ENCODE data around the gene CDH11. TPM values are rescaled to one million over a fixed set of nuclear protein-coding genes. Genes with fewer than 3 reads are reported as not detected.

Gene CDH11
- total RNA-seq, 1 donor from 2014 or later = 94.1 TPM

- H3K27ac ChIP-seq = no peak overlapping the region
- TF ChIP-seq CTCF (IDR thresholded peaks at IDR 0.05) = no peak
- DNase-seq = no peak
Measured at GRCh38 chr16:64952177-64952576, 169.7 kb downstream of the CDH11 start.

GRCh38 chr16:64951193-64951592 lies 170.7 kb downstream of the CDH11 start:
- no peaks in the 10 kb centered on the region for H3K4me1 ChIP-seq
- DNase-seq = no peak
- no peak overlapping the region for H3K27ac ChIP-seq
- H3K4me3 ChIP-seq = no peak overlapping the region
- ATAC-seq = no peak
- TF ChIP-seq CTCF (IDR thresholded peaks at IDR 0.05) = no peak
- intact Hi-C loops (cut with DNase I) = no loop called here
- peaks cover 5% of the 10 kb centered on the region for H3K36me3 ChIP-seq
- H3K9me3 ChIP-seq = no peaks in the 10 kb centered on the region
- no peaks in the 10 kb centered on the region for H3K27me3 ChIP-seq (ENCODE audit: low read depth)

More at GRCh38 chr16:64952177-64952576, 169.7 kb downstream of the CDH11 start:
- no peak for ATAC-seq
- Histone ChIP-seq H3K27me3 (ENCODE audit: low read depth) (no peaks in the 10 kb centered on the region), H3K4me1 (no peaks in the 10 kb centered on the region), H3K9me3 (no peaks in the 10 kb centered on the region), H3K36me3 (peaks cover 5% of the 10 kb centered on the region), H3K4me3 (no peak overlapping the region)
- intact Hi-C loops (cut with DNase I) = no loop called here

- H3K27me3 ChIP-seq (ENCODE audit: low read depth) = no peaks in the 10 kb centered on the region
- intact Hi-C loops (cut with DNase I) = no loop called here
- no peak overlapping the region for H3K27ac ChIP-seq
- H3K4me1 ChIP-seq = no peaks in the 10 kb centered on the region
- DNase-seq (peak; percentile 42), ATAC-seq (no peak)
- no peak for TF ChIP-seq CTCF (IDR thresholded peaks at IDR 0.05)
- no peak overlapping the region for H3K4me3 ChIP-seq
- no peaks in the 10 kb centered on the region for H3K9me3 ChIP-seq
- peaks cover 5% of the 10 kb centered on the region for H3K36me3 ChIP-seq
Measured at GRCh38 chr16:64950731-64951130, 171.1 kb downstream of the CDH11 start.

GRCh38 chr16:64950262-64950661 lies 171.6 kb downstream of the CDH11 start:
- ATAC-seq = no peak

GRCh38 chr16:64948056-64948455 lies 173.8 kb downstream of the CDH11 start:
- Histone ChIP-seq H3K4me3 (no peak overlapping the region), H3K9me3 (no peaks in the 10 kb centered on the region), H3K27me3 (ENCODE audit: low read depth) (no peaks in the 10 kb centered on the region), H3K27ac (no peak overlapping the region), H3K4me1 (no peaks in the 10 kb centered on the region), H3K36me3 (peaks cover 5% of the 10 kb centered on the region)
- ATAC-seq = no peak
- TF ChIP-seq CTCF (IDR thresholded peaks at IDR 0.05) = no peak
- intact Hi-C loops (cut with DNase I) = no loop called here
- DNase-seq = no peak

More at GRCh38 chr16:64950262-64950661, 171.6 kb downstream of the CDH11 start:
- Histone ChIP-seq H3K36me3 (peaks cover 5% of the 10 kb centered on the region), H3K4me3 (no peak overlapping the region), H3K27ac (no peak overlapping the region), H3K9me3 (no peaks in the 10 kb centered on the region), H3K4me1 (no peaks in the 10 kb centered on the region), H3K27me3 (ENCODE audit: low read depth) (no peaks in the 10 kb centered on the region)
- intact Hi-C loops (cut with DNase I) = no loop called here
- no peak for TF ChIP-seq CTCF (IDR thresholded peaks at IDR 0.05)
- no peak for DNase-seq

GRCh38 chr16:64947651-64948050 lies 174.2 kb downstream of the CDH11 start:
- DNase-seq = no peak

More at GRCh38 chr16:64947651-64948050, 174.2 kb downstream of the CDH11 start:
- intact Hi-C loops (cut with DNase I) = no loop called here
- H3K4me3 ChIP-seq = no peak overlapping the region
- no peaks in the 10 kb centered on the region for H3K4me1 ChIP-seq
- H3K27ac ChIP-seq = no peak overlapping the region
- H3K27me3 ChIP-seq (ENCODE audit: low read depth) = no peaks in the 10 kb centered on the region
- peaks cover 5% of the 10 kb centered on the region for H3K36me3 ChIP-seq
- H3K9me3 ChIP-seq = no peaks in the 10 kb centered on the region
- no peak for TF ChIP-seq CTCF (IDR thresholded peaks at IDR 0.05)
- no peak for ATAC-seq

All from lower lobe of right lung (tissue), 2 donors.